Body of pancreas (tissue), 4 donors: ENCODE data around the gene ZBTB20. TPM values are rescaled to one million over a fixed set of nuclear protein-coding genes. Genes with fewer than 3 reads are reported as not detected.

Source experiments
- ATAC-seq: fragments of 150-250 bp; one replicate; pipeline ENCODE4 v1.9.1; 2016
- DNase-seq, 4 donors: peaks; one replicate each; pipeline ENCODE4 v3.0.0-alpha.2; 2019
- H3K27ac ChIP-seq, 4 donors: fragments of 200-600 bp; sonication (generic); 1 replicate in 3 of 4; 2 replicates in 1 of 4; pipeline versions ENCODE4 v1.5.1 to v1.6.1; 2016 to 2019; ENCODE audit warnings: mild to moderate bottlenecking in 1 of 4, mixed read lengths in 1 of 4, moderate library complexity in 1 of 4
- H3K27me3 ChIP-seq, 2 donors: fragments of 200-600 bp; sonication (generic); one replicate each; pipeline ENCODE4 v1.6.0; 2016; ENCODE audit warnings: mild to moderate bottlenecking in 1 of 2
- H3K36me3 ChIP-seq, 2 donors: fragments of 200-600 bp; sonication (generic); replicated peaks in 1 of 2; 2 replicates each; pipeline ENCODE4 v1.5.1; 2016; ENCODE audit warnings: low read depth in 2 of 2; ENCODE audit not compliant: insufficient read depth in 1 of 2
- H3K4me1 ChIP-seq: fragments of 200-600 bp; sonication (generic); one replicate; pipeline ENCODE4 v1.6.0; 2016
- H3K4me3 ChIP-seq, 2 donors: fragments of 200-600 bp; sonication (generic); 1 replicate in 1 of 2; 2 replicates in 1 of 2; pipeline ENCODE4 v1.5.1; 2016 to 2019
- H3K9me3 ChIP-seq, 3 donors: fragments of 200-600 bp; sonication (generic); 1 replicate in 2 of 3; 2 replicates in 1 of 3; pipeline ENCODE4 v1.5.1; 2016
- POLR2A ChIP-seq, 3 donors: fragments of 450-650 bp; IDR thresholded peaks; one replicate each; pipeline ENCODE4 v1.6.1; 2016; ENCODE audit warnings: antibody characterized with exemption in 3 of 3, mild to moderate bottlenecking in 2 of 3
- WGBS, 2 donors: methylation state at CpG; one replicate each; pipeline ENCODE4 v1.1.5; 2017; 5-methylcytosine and 5-hydroxymethylcytosine counted together
- intact Hi-C: fragments of 100-400 bp; cut with DNase I; formaldehyde crosslinking; loops from one replicate; pipeline ENCODE4 v1.15.1; 2023
- total RNA-seq, 2 donors: library from RNA; depleted of rRNA; stranded (reverse); fragments of >200 nt; gene quantifications; one replicate each; pipeline ENCODE4 v1.1.0, GENCODE V29; 2016
- TF ChIP-seq, protein P1 (sequence below), 7 experiments: fragments of 450-650 bp in 4 of 7; fragments of 200-600 bp in 3 of 7; sonication (generic) in 3 of 7; IDR thresholded peaks; one replicate each; pipeline ENCODE4 v1.5.1; 2016 to 2019; ENCODE audit warnings: antibody characterized with exemption in 7 of 7

The ZBTB20 gene
- total RNA-seq, 2 donors from 2014 or later = 48.3 to 77.1 TPM

DNA sequence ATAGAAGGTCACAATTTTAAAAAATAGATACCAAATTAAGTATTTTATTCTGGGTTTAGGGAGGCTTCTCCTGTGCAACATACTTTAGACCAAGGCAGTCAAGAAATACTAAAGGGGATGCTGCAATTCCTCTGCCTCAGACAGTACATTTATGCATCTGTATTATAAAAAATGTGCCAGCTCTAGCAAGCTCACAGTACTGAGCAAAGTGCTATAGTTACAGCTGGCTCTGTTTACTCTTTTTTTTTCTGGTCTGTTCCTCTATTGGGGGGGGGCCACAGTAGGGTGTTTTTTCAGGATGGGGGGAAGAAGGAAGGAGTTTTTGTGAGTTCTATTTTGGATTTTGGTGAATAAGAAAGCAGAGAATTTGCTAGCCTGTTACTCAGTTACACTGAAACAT, 668.3 kb downstream of the ZBTB20 start:
- TF ChIP-seq POLR2A (IDR thresholded peaks at IDR 0.05) = no peak
- TF ChIP-seq, protein P1, sequence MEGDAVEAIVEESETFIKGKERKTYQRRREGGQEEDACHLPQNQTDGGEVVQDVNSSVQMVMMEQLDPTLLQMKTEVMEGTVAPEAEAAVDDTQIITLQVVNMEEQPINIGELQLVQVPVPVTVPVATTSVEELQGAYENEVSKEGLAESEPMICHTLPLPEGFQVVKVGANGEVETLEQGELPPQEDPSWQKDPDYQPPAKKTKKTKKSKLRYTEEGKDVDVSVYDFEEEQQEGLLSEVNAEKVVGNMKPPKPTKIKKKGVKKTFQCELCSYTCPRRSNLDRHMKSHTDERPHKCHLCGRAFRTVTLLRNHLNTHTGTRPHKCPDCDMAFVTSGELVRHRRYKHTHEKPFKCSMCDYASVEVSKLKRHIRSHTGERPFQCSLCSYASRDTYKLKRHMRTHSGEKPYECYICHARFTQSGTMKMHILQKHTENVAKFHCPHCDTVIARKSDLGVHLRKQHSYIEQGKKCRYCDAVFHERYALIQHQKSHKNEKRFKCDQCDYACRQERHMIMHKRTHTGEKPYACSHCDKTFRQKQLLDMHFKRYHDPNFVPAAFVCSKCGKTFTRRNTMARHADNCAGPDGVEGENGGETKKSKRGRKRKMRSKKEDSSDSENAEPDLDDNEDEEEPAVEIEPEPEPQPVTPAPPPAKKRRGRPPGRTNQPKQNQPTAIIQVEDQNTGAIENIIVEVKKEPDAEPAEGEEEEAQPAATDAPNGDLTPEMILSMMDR (IDR thresholded peaks at IDR 0.05) = no peak
- intact Hi-C loops = no loop called here
- Histone ChIP-seq H3K27me3 (no peaks in the 10 kb centered on the region), H3K9me3 (no peaks in the 10 kb centered on the region), H3K27ac (no peak overlapping the region), H3K4me1 (no peaks in the 10 kb centered on the region), H3K36me3 (no peaks in the 10 kb centered on the region), H3K4me3 (no peak overlapping the region)
- DNase-seq (no peak), ATAC-seq (no peak)

DNA sequence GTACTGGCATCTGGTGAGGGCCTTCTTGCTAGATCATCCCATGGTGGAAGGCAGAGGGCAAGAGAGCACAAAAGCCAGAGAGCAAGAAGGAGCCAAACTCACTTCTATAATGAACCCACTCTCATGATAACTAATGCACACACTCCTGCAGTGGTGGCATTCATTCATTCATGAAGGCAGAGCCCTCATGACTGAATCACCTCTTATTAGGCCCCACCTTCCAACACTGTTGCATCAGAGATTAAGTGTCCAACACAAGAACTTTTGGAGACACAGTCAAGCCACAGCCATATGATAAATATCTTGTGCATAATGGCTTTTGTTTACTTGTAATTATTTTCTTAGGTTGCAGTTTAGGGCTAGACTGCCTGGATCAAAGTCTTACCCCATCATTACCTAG, 670.6 kb downstream of the ZBTB20 start:
- H3K4me1 ChIP-seq = peaks cover 4% of the 10 kb centered on the region
- no peaks in the 10 kb centered on the region for H3K27me3 ChIP-seq
- H3K4me3 ChIP-seq = no peak overlapping the region
- intact Hi-C loops = no loop called here
- TF ChIP-seq, protein P1 (IDR thresholded peaks at IDR 0.05) = no peak
- no peak for TF ChIP-seq POLR2A (IDR thresholded peaks at IDR 0.05)
- H3K9me3 ChIP-seq = no peaks in the 10 kb centered on the region
- ATAC-seq = no peak
- no peak for DNase-seq
- H3K36me3 ChIP-seq = no peaks in the 10 kb centered on the region
- no peak overlapping the region for H3K27ac ChIP-seq

DNA sequence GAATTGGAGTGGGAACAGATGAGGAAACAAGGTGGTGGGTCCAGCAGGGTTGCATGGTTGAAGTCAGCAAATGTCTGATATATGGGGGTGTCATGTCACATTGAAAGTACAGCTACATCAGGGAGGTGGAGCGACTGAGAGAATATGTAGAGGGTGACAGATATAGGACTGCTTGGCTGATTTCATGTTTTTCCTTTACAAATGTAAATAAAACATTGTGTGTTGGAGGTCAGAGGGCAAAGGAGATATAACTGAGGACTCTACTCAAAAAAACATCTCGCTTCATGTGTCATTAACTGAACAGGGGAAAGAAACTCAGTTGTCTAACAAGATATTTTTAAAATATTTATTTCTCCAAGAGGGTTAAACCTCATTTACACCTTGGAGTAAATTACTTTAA, 675.6 kb downstream of the ZBTB20 start:
- no peak overlapping the region for H3K4me3 ChIP-seq
- WGBS, 2 donors = 49 to 62% methylated on average over 2 of the region's 2 CpGs
- no peaks in the 10 kb centered on the region for H3K9me3 ChIP-seq
- H3K27ac ChIP-seq = no peak overlapping the region
- peaks cover 32% of the 10 kb centered on the region for H3K4me1 ChIP-seq
- intact Hi-C loops = no loop called here
- ATAC-seq (no peak), DNase-seq (no peak)
- no peaks in the 10 kb centered on the region for H3K36me3 ChIP-seq
- TF ChIP-seq, protein P1 (IDR thresholded peaks at IDR 0.05) = no peak
- no peak for TF ChIP-seq POLR2A (IDR thresholded peaks at IDR 0.05)
- H3K27me3 ChIP-seq = no peaks in the 10 kb centered on the region

DNA sequence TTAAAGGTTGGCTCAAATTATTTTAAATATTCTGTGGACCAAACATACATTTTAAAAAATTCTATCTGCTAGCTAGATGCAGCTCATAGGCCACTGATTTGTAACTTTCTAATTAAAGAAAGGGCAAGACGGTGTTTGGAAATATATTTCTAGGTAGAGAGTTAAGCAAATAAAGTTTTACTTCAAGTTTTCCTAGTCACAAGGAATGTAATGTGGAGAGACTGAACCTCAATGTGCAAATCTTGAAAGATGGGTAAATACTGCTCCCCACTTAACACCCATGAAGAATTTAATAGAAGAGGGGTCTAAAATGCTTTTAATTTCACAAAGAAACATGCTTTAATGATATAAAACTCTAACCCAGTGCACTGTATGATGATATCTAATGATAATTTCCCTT, 678.0 kb downstream of the ZBTB20 start:
- H3K4me1 ChIP-seq = peaks cover 36% of the 10 kb centered on the region
- H3K4me3 ChIP-seq = no peak overlapping the region
- intact Hi-C loops = no loop called here
- no peaks in the 10 kb centered on the region for H3K27me3 ChIP-seq
- no peak overlapping the region for H3K27ac ChIP-seq
- TF ChIP-seq, protein P1 (IDR thresholded peaks at IDR 0.05) = no peak
- no peak for TF ChIP-seq POLR2A (IDR thresholded peaks at IDR 0.05)
- H3K9me3 ChIP-seq = no peaks in the 10 kb centered on the region
- WGBS, 2 donors = 93 to 96% methylated on average over 1 of the region's 1 CpG
- ATAC-seq = no peak
- no peak for DNase-seq
- H3K36me3 ChIP-seq = no peaks in the 10 kb centered on the region

DNA sequence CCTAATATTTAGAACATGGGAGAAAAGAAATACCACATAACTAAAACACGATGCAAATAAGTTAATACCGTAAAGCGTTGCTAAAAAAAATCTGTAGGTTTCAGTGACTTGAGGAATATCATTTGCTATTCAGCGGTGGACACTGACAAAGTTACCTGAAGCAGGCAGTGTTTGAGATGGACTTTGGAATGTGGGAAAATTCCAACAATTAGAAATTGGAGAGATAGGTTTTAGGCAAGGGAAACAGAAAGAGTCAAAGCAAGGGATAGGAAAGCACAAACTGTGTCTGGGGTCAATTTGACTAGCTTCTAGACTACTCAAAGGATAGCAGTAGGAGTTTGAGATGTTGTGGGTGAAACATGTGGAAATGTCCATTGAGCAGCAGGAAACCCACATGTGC, 680.3 kb downstream of the ZBTB20 start:
- WGBS, 2 donors = 85 to 90% methylated on average over 4 of the region's 4 CpGs
- H3K36me3 ChIP-seq = no peaks in the 10 kb centered on the region
- no peak overlapping the region for H3K4me3 ChIP-seq
- peaks cover 35% of the 10 kb centered on the region for H3K4me1 ChIP-seq
- no peaks in the 10 kb centered on the region for H3K27me3 ChIP-seq
- ATAC-seq (no peak), DNase-seq (no peak)
- H3K27ac ChIP-seq = no peak overlapping the region
- no peaks in the 10 kb centered on the region for H3K9me3 ChIP-seq
- TF ChIP-seq, protein P1 (IDR thresholded peaks at IDR 0.05) = no peak
- no peak for TF ChIP-seq POLR2A (IDR thresholded peaks at IDR 0.05)
- intact Hi-C loops = no loop called here
